ENCODE data around the gene RAB30. TPM values are rescaled to one million over a fixed set of nuclear protein-coding genes. Genes with fewer than 3 reads are reported as not detected.
A peak's percentile ranks its signal among the peaks of the same experiment; 100 is the strongest.

Gene RAB30
- total and polyA plus RNA-seq, 7 donors, result 6.0 to 29.9 (median 24.0) TPM

DNA sequence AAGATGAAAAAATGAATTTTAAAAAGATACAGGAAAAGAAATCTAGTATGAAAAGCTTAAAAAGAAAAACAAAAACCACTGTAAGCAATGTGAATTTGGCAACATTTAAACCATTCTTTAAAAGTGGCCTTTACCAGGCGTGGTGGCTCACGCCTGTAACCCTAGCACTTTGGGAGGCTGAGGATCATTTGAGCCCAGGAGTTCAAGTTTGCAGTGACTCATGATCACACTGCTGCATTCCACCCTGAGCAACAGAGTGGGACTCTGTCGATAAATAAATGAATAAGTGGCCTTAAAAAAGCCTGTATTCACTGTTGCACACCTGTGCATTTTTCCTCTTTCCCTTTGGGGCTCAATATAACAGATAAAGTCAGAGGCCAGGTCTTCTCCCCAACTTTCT, 69.2 kb downstream of the RAB30 start:
- H3K9me3 ChIP-seq, result no peaks in the 10 kb centered on the region
- WGBS, 2 donors, result 96 to 99% methylated on average over 3 of the region's 3 CpGs
- DNase-seq, result no peak
- H3K27me3 ChIP-seq, result no peaks in the 10 kb centered on the region
- H3K36me3 ChIP-seq, result no peaks in the 10 kb centered on the region
- H3K4me3 ChIP-seq, result no peak overlapping the region
- TF ChIP-seq POLR2A (IDR thresholded peaks at IDR 0.05), result no peak
- no peak for TF ChIP-seq POLR2AphosphoS5 (IDR thresholded peaks at IDR 0.05)
- TF ChIP-seq EP300 (IDR thresholded peaks at IDR 0.05), result no peak
- TF ChIP-seq, protein P1, sequence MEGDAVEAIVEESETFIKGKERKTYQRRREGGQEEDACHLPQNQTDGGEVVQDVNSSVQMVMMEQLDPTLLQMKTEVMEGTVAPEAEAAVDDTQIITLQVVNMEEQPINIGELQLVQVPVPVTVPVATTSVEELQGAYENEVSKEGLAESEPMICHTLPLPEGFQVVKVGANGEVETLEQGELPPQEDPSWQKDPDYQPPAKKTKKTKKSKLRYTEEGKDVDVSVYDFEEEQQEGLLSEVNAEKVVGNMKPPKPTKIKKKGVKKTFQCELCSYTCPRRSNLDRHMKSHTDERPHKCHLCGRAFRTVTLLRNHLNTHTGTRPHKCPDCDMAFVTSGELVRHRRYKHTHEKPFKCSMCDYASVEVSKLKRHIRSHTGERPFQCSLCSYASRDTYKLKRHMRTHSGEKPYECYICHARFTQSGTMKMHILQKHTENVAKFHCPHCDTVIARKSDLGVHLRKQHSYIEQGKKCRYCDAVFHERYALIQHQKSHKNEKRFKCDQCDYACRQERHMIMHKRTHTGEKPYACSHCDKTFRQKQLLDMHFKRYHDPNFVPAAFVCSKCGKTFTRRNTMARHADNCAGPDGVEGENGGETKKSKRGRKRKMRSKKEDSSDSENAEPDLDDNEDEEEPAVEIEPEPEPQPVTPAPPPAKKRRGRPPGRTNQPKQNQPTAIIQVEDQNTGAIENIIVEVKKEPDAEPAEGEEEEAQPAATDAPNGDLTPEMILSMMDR (IDR thresholded peaks at IDR 0.05), result no peak
- H3K4me1 ChIP-seq, result peaks cover 0 to 47% (median 35%) of the 10 kb centered on the region in 4 donors
- intact Hi-C loops (cut with DNase I), result no loop called here
- no peak overlapping the region for H3K27ac ChIP-seq

DNA sequence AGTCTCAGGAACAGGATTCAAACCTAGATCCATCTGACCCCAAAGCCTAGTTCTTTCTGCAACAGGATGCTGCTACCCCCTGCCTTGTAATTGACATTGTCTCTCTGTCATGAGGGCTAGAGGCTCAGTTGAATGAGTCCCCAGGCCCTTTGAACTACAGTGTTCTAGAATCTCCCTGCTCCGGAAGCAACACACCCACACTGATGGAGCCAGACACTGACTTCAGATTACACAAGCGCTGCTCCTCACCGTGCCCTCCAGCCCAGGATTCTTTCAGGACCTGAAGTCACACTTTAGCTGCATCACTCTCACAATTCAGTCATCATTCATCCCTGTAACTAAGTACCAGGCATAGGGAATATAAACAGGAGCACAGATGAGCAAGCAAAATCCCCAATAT, 69.6 kb downstream of the RAB30 start:
- no peaks in the 10 kb centered on the region for H3K27me3 ChIP-seq
- H3K4me1 ChIP-seq, result peaks cover 0 to 47% (median 33%) of the 10 kb centered on the region in 4 donors
- intact Hi-C loops (cut with DNase I), result no loop called here
- H3K4me3 ChIP-seq, result no peak overlapping the region
- H3K9me3 ChIP-seq, result no peaks in the 10 kb centered on the region
- H3K36me3 ChIP-seq, result no peaks in the 10 kb centered on the region
- H3K27ac ChIP-seq, result peak overlapping the region in 1 of 4 donors; percentile 4
- TF ChIP-seq POLR2AphosphoS5 (IDR thresholded peaks at IDR 0.05) (no peak), POLR2A (IDR thresholded peaks at IDR 0.05) (no peak), EP300 (IDR thresholded peaks at IDR 0.05) (no peak)
- TF ChIP-seq, protein P1 (IDR thresholded peaks at IDR 0.05), result no peak
- WGBS, 2 donors, result 79 to 86% methylated on average over 3 of the region's 3 CpGs
- DNase-seq, result no peak

DNA sequence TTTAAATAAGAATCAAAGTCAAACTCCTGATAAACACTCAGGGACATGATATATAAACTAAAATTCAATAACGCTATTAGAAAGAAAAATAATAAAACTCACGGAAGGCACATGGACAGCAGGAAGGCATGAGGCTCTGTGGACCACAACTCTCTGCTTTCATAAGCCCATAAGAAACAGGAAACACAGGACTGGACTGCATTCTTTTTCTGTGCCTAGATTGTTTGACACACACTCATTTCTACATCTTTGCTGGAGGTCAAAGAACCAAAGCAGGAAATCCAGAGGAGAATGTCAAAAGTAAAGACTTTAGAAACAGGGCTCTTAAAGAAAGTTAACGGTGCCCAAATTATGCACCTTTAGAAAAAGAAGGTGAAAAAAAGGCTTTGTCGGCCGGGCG, 71.3 kb downstream of the RAB30 start:
- H3K4me3 ChIP-seq, result no peak overlapping the region
- no peak overlapping the region for H3K27ac ChIP-seq
- no peaks in the 10 kb centered on the region for H3K36me3 ChIP-seq
- TF ChIP-seq EP300 (IDR thresholded peaks at IDR 0.05) (no peak), POLR2AphosphoS5 (IDR thresholded peaks at IDR 0.05) (no peak)
- DNase-seq, result no peak
- H3K27me3 ChIP-seq, result no peaks in the 10 kb centered on the region
- intact Hi-C loops (cut with DNase I), result no loop called here
- H3K4me1 ChIP-seq, result peaks cover 0 to 53% (median 37%) of the 10 kb centered on the region in 4 donors
- WGBS, 2 donors, result 94 to 98% methylated on average over 6 of the region's 6 CpGs
- H3K9me3 ChIP-seq, result no peaks in the 10 kb centered on the region

GRCh38 chr11:82999232-82999631, 72.5 kb downstream of the RAB30 start:
- TF ChIP-seq EP300 (IDR thresholded peaks at IDR 0.05), result no peak
- TF ChIP-seq POLR2A (IDR thresholded peaks at IDR 0.05), result no peak
- TF ChIP-seq, protein P1 (IDR thresholded peaks at IDR 0.05), result no peak
- no peak for TF ChIP-seq POLR2AphosphoS5 (IDR thresholded peaks at IDR 0.05)
- Histone ChIP-seq H3K9me3 (no peaks in the 10 kb centered on the region), H3K4me1 (peaks cover 0 to 64% (median 48%) of the 10 kb centered on the region in 4 donors), H3K36me3 (no peaks in the 10 kb centered on the region), H3K4me3 (no peak overlapping the region), H3K27ac (no peak overlapping the region), H3K27me3 (no peaks in the 10 kb centered on the region)
- DNase-seq, result no peak
- intact Hi-C loops (cut with DNase I), result no loop called here

DNA sequence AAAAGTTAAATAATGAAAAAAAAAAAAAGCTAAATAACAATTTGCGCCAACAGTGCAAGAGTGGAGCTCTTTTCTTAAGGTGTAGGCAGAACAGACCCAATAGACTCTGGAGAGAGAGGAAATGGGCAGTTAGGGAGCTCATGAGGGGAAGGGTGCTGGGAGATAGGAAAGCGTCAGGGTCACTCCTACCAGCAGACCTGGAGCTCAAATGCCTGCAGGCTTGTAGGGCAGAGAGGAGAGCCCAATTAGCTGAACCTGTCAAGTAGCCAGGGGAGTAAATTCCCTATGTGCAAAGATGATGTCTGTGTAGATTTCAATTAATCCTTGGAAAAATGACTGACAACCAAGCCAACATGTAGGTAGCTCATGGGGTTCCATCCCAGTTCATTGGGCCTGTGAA, 73.0 kb downstream of the RAB30 start:
- 94 to 95% methylated on average over 2 of the region's 2 CpGs for WGBS, 2 donors
- no peak overlapping the region for H3K4me3 ChIP-seq
- intact Hi-C loops (cut with DNase I), result no loop called here
- no peaks in the 10 kb centered on the region for H3K36me3 ChIP-seq
- no peaks in the 10 kb centered on the region for H3K27me3 ChIP-seq
- TF ChIP-seq POLR2AphosphoS5 (IDR thresholded peaks at IDR 0.05) (no peak), POLR2A (IDR thresholded peaks at IDR 0.05) (no peak), EP300 (IDR thresholded peaks at IDR 0.05) (no peak)
- TF ChIP-seq, protein P1 (IDR thresholded peaks at IDR 0.05), result no peak
- H3K9me3 ChIP-seq, result no peaks in the 10 kb centered on the region
- DNase-seq, result no peak
- H3K27ac ChIP-seq, result no peak overlapping the region
- peaks cover 0 to 69% (median 52%) of the 10 kb centered on the region in 4 donors for H3K4me1 ChIP-seq
